IMR-90 (cell line): ENCODE results near the gene MINDY3. TPM values are rescaled to one million over a fixed set of nuclear protein-coding genes. Genes with fewer than 3 reads are reported as not detected.

ENCODE experiments used
- ATAC-seq: fragments of 200-7000 bp; cut with Tn5 transposase; 2 replicates; pipeline ENCODE4 v1.9.1; 2020; ENCODE audit warnings: low read depth, mild to moderate bottlenecking, moderate library complexity
- BruUV-seq: library from RNA; stranded (reverse); fragments of 400-500 nt; replicated peaks from 2 replicates; lab custom pipeline; 2021; lab: Mats Ljungman, UMichigan
- CTCF ChIA-PET: fragments of 300-600 bp; formaldehyde crosslinking; extraction: SDS; loops from one replicate; lab custom pipeline; 2021; ENCODE audit warnings: antibody characterized with exemption; lab: Yijun Ruan, JAX
- POLR2A ChIA-PET: fragments of 300-600 bp; sonication (Branson Sonifier 250); formaldehyde crosslinking; loops from one replicate; lab custom pipeline; 2022; ENCODE audit warnings: antibody characterized with exemption; ENCODE audit not compliant: unreplicated experiment; lab: Charles Lee
- DNase-seq: peaks from one replicate; pipeline ENCODE4 v3.0.0; 2013
- H2AFZ ChIP-seq: replicated peaks from 2 replicates; pipeline ENCODE3; 2013; ENCODE audit warnings: low read length, mild to moderate bottlenecking; ENCODE audit not compliant: poor library complexity
- H2AK5ac ChIP-seq: 2 replicates; pipeline ENCODE4 v1.6.1; 2013; ENCODE audit warnings: low read depth, low read length, inconsistent platforms
- H2AK9ac ChIP-seq: replicated peaks from 2 replicates; pipeline ENCODE3; 2013; ENCODE audit warnings: mild to moderate bottlenecking, low read depth, low read length, moderate library complexity; ENCODE audit not compliant: poor library complexity
- H2BK120ac ChIP-seq: 2 replicates; pipeline ENCODE4 v1.6.1; 2013; ENCODE audit warnings: low read depth, low read length, inconsistent platforms
- H2BK15ac ChIP-seq: 3 replicates; pipeline ENCODE4 v1.6.1; 2013; ENCODE audit warnings: low read depth, low read length, inconsistent platforms
- H2BK20ac ChIP-seq: 2 replicates; pipeline ENCODE4 v1.6.1; 2013; ENCODE audit warnings: low read depth, mild to moderate bottlenecking, inconsistent platforms, low read length, moderate library complexity
- H2BK5ac ChIP-seq: 2 replicates; pipeline ENCODE4 v1.6.1; 2013; ENCODE audit warnings: mild to moderate bottlenecking, low read depth, low read length, inconsistent platforms; ENCODE audit not compliant: poor library complexity, severe bottlenecking
- H3K14ac ChIP-seq: replicated peaks from 2 replicates; pipeline ENCODE4 v1.6.1; 2013; ENCODE audit warnings: low read depth, low read length, inconsistent platforms
- H3K18ac ChIP-seq: 2 replicates; pipeline ENCODE4 v1.6.1; 2013; ENCODE audit warnings: low read depth, low read length, control low read depth
- H3K23ac ChIP-seq: 2 replicates; pipeline ENCODE4 v1.6.1; 2013; ENCODE audit warnings: low read depth, low read length, inconsistent platforms
- H3K27ac ChIP-seq: 2 replicates; pipeline ENCODE4 v1.5.1; 2013; ENCODE audit warnings: mild to moderate bottlenecking, control low read depth, low read length; ENCODE audit not compliant: insufficient read depth
- H3K27me3 ChIP-seq: 2 replicates; pipeline ENCODE4 v1.6.1; 2013; ENCODE audit warnings: low read length; ENCODE audit not compliant: control insufficient read depth, insufficient read depth
- H3K36me3 ChIP-seq: 2 replicates; pipeline ENCODE4 v1.6.1; 2013; ENCODE audit warnings: low read length, mixed read lengths; ENCODE audit not compliant: control insufficient read depth, insufficient read depth
- H3K4ac ChIP-seq: 2 replicates; pipeline ENCODE4 v1.6.1; 2013; ENCODE audit warnings: low read depth, low read length, inconsistent platforms
- H3K4me1 ChIP-seq: 2 replicates; pipeline ENCODE4 v1.6.1; 2013; ENCODE audit warnings: low read length, mixed read lengths; ENCODE audit not compliant: control insufficient read depth, insufficient read depth
- H3K4me2 ChIP-seq: 2 replicates; pipeline ENCODE4 v1.6.1; 2013; ENCODE audit warnings: low read depth, mild to moderate bottlenecking, control low read depth, low read length, moderate library complexity
- H3K4me3 ChIP-seq: 2 replicates; pipeline ENCODE4 v1.5.1; 2013; ENCODE audit warnings: low read depth, mild to moderate bottlenecking, control low read depth, low read length, moderate library complexity; ENCODE audit not compliant: insufficient read depth
- H3K56ac ChIP-seq: 2 replicates; pipeline ENCODE4 v1.6.1; 2013; ENCODE audit warnings: low read length, inconsistent platforms; ENCODE audit not compliant: insufficient read depth; ENCODE audit errors: extremely low read depth
- H3K79me1 ChIP-seq, 2 experiments: 2 replicates each; pipeline ENCODE4 v1.6.1; 2013; ENCODE audit warnings: low read length in 2 of 2, inconsistent platforms in 1 of 2, low read depth in 1 of 2
- H3K9ac ChIP-seq: 2 replicates; pipeline ENCODE4 v1.6.1; 2013; ENCODE audit warnings: low read depth, low read length, control low read depth
- H3K9me1 ChIP-seq: 2 replicates; pipeline ENCODE4 v1.6.1; 2013; ENCODE audit warnings: low read length, inconsistent platforms; ENCODE audit not compliant: insufficient read depth
- H3K9me3 ChIP-seq: 2 replicates; pipeline ENCODE4 v1.6.1; 2013; ENCODE audit warnings: low read length; ENCODE audit not compliant: control insufficient read depth, insufficient read depth
- H4K20me1 ChIP-seq: 2 replicates; pipeline ENCODE4 v1.6.1; 2013; ENCODE audit warnings: low read length, inconsistent platforms; ENCODE audit not compliant: insufficient read depth
- H4K5ac ChIP-seq: 2 replicates; pipeline ENCODE4 v1.6.1; 2013; ENCODE audit warnings: mild to moderate bottlenecking, low read depth, low read length, control low read depth
- H4K8ac ChIP-seq, 2 experiments: 2 replicates each; pipeline ENCODE4 v1.6.1; 2013; ENCODE audit warnings: low read depth in 2 of 2, low read length in 2 of 2, control low read depth in 1 of 2, inconsistent platforms in 1 of 2
- H4K91ac ChIP-seq: 2 replicates; pipeline ENCODE4 v1.6.1; 2013; ENCODE audit warnings: low read depth, low read length, inconsistent platforms; ENCODE audit not compliant: insufficient read depth
- BHLHE40 ChIP-seq: fragments of 150-350 bp; IDR thresholded peaks from 2 replicates; pipeline ENCODE4 v1.6.1; 2016; ENCODE audit warnings: mild to moderate bottlenecking, low read depth, low read length
- CEBPB ChIP-seq: IDR thresholded peaks from 2 replicates; pipeline ENCODE4 v1.6.1; 2012; ENCODE audit warnings: low read depth, low read length, improper control_type of control experiment
- CHD1 ChIP-seq: IDR thresholded peaks from 2 replicates; pipeline ENCODE4 v1.6.1; 2012; ENCODE audit warnings: low read depth, low read length, improper control_type of control experiment
- FOS ChIP-seq: fragments of 150-350 bp; IDR thresholded peaks from 2 replicates; pipeline ENCODE4 v1.6.1; 2016; ENCODE audit warnings: low read depth, low read length
- MAFK ChIP-seq: IDR thresholded peaks from 2 replicates; pipeline ENCODE4 v1.6.1; 2012; ENCODE audit warnings: low read depth, low read length, improper control_type of control experiment
- MAZ ChIP-seq: IDR thresholded peaks from 2 replicates; pipeline ENCODE4 v1.6.1; 2012; ENCODE audit warnings: low read depth, mild to moderate bottlenecking, low read length, improper control_type of control experiment, moderate library complexity, borderline replicate concordance
- MXI1 ChIP-seq: IDR thresholded peaks from 2 replicates; pipeline ENCODE4 v1.6.1; 2012; ENCODE audit warnings: low read depth, mild to moderate bottlenecking, low read length, moderate library complexity, borderline replicate concordance
- POLR2A ChIP-seq: IDR thresholded peaks from 2 replicates; pipeline ENCODE4 v1.6.1; 2012; ENCODE audit warnings: mild to moderate bottlenecking, low read depth, low read length
- RAD21 ChIP-seq: IDR thresholded peaks from 2 replicates; pipeline ENCODE4 v1.6.1; 2012; ENCODE audit warnings: low read length, improper control_type of control experiment
- RCOR1 ChIP-seq: IDR thresholded peaks from 2 replicates; pipeline ENCODE4 v1.6.1; 2012; ENCODE audit warnings: mild to moderate bottlenecking, low read length, improper control_type of control experiment; ENCODE audit not compliant: insufficient replicate concordance
- USF2 ChIP-seq: fragments of 150-350 bp; IDR thresholded peaks from 2 replicates; pipeline ENCODE4 v1.6.1; 2017; ENCODE audit warnings: mild to moderate bottlenecking, antibody characterized with exemption, low read length, low read depth
- WGBS, 2 experiments: methylation state at CpG; one replicate each; pipeline versions ENCODE4 v1.1.5 to v1.1.7; 2013; ENCODE audit warnings: missing lambda C conversion rate in 2 of 2; ENCODE audit not compliant: insufficient read length in 1 of 2; ENCODE audit errors: extremely low coverage in 2 of 2; 5-methylcytosine and 5-hydroxymethylcytosine counted together
- dilution Hi-C: fragments of 300-500 bp; cut with HindIII; formaldehyde crosslinking; loops from one replicate; pipeline ENCODE4 v1.14.3; 2018; ENCODE audit warnings: low sequenced_read_pairs; ENCODE audit not compliant: unreplicated experiment
- in situ Hi-C: fragments of 300-500 bp; cut with MboI; formaldehyde crosslinking; loops from 3 replicates; pipeline ENCODE4 v1.14.3; 2019; ENCODE audit warnings: low sequenced_read_pairs, inconsistent platforms, mixed read lengths
- intact Hi-C: fragments of 100-400 bp; cut with micrococcal nuclease; formaldehyde crosslinking; loops from 2 replicates; pipeline ENCODE4 v1.10.0; 2022
- polyA plus RNA-seq, 3 experiments: library from polyadenylated mRNA; depleted of rRNA; stranded (reverse); fragments of >200 nt; gene quantifications; 2 replicates each; pipeline ENCODE4 v1.2.3, GENCODE V29; 2012; ENCODE audit warnings: low replicate concordance in 1 of 3
- total RNA-seq: library from RNA; depleted of rRNA; stranded (reverse); fragments of >200 nt; gene quantifications from 2 replicates; pipeline ENCODE4 v1.2.3, GENCODE V29; 2012
- TF ChIP-seq, protein P1 (sequence below): fragments of 150-350 bp; IDR thresholded peaks from 2 replicates; pipeline ENCODE4 v1.6.1; 2016; ENCODE audit warnings: low read depth, mild to moderate bottlenecking, low read length, moderate library complexity, borderline replicate concordance
- TF ChIP-seq, protein P2 (sequence below): conservative IDR thresholded peaks from 2 replicates; pipeline ENCODE4 v1.5.1; 2012; ENCODE audit warnings: mild to moderate bottlenecking, low read depth, low read length, improper control_type of control experiment

Gene MINDY3
- total and polyA plus RNA-seq, 2 of the 4 experiments (the other 2 are of a cell fraction), result 13.9 to 14.5 TPM

GRCh38 chr10:15901889-15902288, 41.6 kb upstream of the MINDY3 start:
- POLR2A ChIA-PET, result no interaction called here
- in situ Hi-C loops, result loop anchor here (5.0 kb wide), 1 partner anchor 880 kb away; no protein-coding TSS in a partner anchor

More at GRCh38 chr10:15901889-15902288, 41.6 kb upstream of the MINDY3 start:
- Histone ChIP-seq H3K36me3 (no peaks in the 10 kb centered on the region), H3K56ac (no peak overlapping the region), H3K9ac (no peak overlapping the region), H3K23ac (no peak overlapping the region), H4K91ac (no peak overlapping the region), H2AK9ac (no peak overlapping the region), H3K18ac (no peak overlapping the region), H2BK20ac (no peak overlapping the region), H3K27me3 (no peaks in the 10 kb centered on the region), H3K14ac (no peak overlapping the region), H2BK15ac (no peak overlapping the region), H4K5ac (no peak overlapping the region), H2BK120ac (no peak overlapping the region), H2BK5ac (no peak overlapping the region), H3K4me3 (no peak overlapping the region), H3K9me1 (no peaks in the 10 kb centered on the region), H3K9me3 (no peaks in the 10 kb centered on the region), H4K20me1 (no peaks in the 10 kb centered on the region), H2AFZ (no peak overlapping the region), H3K4ac (no peak overlapping the region), H3K27ac (no peak overlapping the region), H3K4me2 (no peak overlapping the region), H3K79me1 (no peaks in the 10 kb centered on the region), H4K8ac (no peak overlapping the region), H3K4me1 (no peaks in the 10 kb centered on the region), H2AK5ac (no peak overlapping the region)
- CTCF ChIA-PET, result interaction anchor here (0.6 to 1.3 kb wide), 4 partner anchors 9 to 911 kb away, joined by 3 to 4 read pairs (median 4); no protein-coding TSS in a partner anchor
- 58% methylated on average over 3 of the region's 3 CpGs; no CpG with 5 or more reads in 1 of the 2 experiments for WGBS, 2 experiments
- ATAC-seq (no peak), DNase-seq (no peak)
- dilution Hi-C loops (no loop called here), intact Hi-C loops (loop anchor here (1.0 kb wide), 2 partner anchors 875 to 907 kb away; no protein-coding TSS in a partner anchor)
- no peak for TF ChIP-seq USF2
- no peak for TF ChIP-seq MXI1
- no peak for TF ChIP-seq RCOR1
- TF ChIP-seq MAFK, result no peak
- no peak for TF ChIP-seq BHLHE40
- no peak for TF ChIP-seq MAZ
- TF ChIP-seq, protein P1, sequence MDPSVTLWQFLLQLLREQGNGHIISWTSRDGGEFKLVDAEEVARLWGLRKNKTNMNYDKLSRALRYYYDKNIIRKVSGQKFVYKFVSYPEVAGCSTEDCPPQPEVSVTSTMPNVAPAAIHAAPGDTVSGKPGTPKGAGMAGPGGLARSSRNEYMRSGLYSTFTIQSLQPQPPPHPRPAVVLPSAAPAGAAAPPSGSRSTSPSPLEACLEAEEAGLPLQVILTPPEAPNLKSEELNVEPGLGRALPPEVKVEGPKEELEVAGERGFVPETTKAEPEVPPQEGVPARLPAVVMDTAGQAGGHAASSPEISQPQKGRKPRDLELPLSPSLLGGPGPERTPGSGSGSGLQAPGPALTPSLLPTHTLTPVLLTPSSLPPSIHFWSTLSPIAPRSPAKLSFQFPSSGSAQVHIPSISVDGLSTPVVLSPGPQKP, result no peak
- TF ChIP-seq, protein P2, sequence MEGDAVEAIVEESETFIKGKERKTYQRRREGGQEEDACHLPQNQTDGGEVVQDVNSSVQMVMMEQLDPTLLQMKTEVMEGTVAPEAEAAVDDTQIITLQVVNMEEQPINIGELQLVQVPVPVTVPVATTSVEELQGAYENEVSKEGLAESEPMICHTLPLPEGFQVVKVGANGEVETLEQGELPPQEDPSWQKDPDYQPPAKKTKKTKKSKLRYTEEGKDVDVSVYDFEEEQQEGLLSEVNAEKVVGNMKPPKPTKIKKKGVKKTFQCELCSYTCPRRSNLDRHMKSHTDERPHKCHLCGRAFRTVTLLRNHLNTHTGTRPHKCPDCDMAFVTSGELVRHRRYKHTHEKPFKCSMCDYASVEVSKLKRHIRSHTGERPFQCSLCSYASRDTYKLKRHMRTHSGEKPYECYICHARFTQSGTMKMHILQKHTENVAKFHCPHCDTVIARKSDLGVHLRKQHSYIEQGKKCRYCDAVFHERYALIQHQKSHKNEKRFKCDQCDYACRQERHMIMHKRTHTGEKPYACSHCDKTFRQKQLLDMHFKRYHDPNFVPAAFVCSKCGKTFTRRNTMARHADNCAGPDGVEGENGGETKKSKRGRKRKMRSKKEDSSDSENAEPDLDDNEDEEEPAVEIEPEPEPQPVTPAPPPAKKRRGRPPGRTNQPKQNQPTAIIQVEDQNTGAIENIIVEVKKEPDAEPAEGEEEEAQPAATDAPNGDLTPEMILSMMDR, result no peak
- TF ChIP-seq CEBPB, result no peak
- TF ChIP-seq CHD1, result no peak
- no peak for TF ChIP-seq FOS
- no peak for TF ChIP-seq RAD21
- no peak for TF ChIP-seq POLR2A
- no TSS peak for BruUV-seq
